ENCODE measurements around the gene SEC24A.
"Not testable (repeated sequence)": the region's sequence is repeated elsewhere in the genome, so short reads cannot be mapped to it uniquely, and the experiment has no call there.

SEC24A gene

GRCh38 chr5:134650660-134651059, 2.1 kb downstream of the SEC24A start:
- not testable (repeated sequence) for DNase-seq

GRCh38 chr5:134651531-134651930, 2.9 kb downstream of the SEC24A start:
- no peak for DNase-seq

- no peak for DNase-seq
Observed at GRCh38 chr5:134656690-134657089, 8.1 kb downstream of the SEC24A start.

- no peak for DNase-seq
Observed at GRCh38 chr5:134659456-134659855, 10.9 kb downstream of the SEC24A start.

- DNase-seq = no peak
Observed at GRCh38 chr5:134659922-134660321, 11.3 kb downstream of the SEC24A start.

- no peak for DNase-seq
Observed at GRCh38 chr5:134662971-134663370, 14.4 kb downstream of the SEC24A start.

GRCh38 chr5:134664448-134664847, 15.9 kb downstream of the SEC24A start:
- DNase-seq = no peak

- DNase-seq = not testable (repeated sequence)
Observed at GRCh38 chr5:134673546-134673945, 25.0 kb downstream of the SEC24A start.

GRCh38 chr5:134677357-134677756, 28.8 kb downstream of the SEC24A start:
- not testable (repeated sequence) for DNase-seq

- DNase-seq = not testable (repeated sequence)
Observed at GRCh38 chr5:134690144-134690543, 41.6 kb downstream of the SEC24A start.

- no peak for DNase-seq
Observed at GRCh38 chr5:134692722-134693121, 44.1 kb downstream of the SEC24A start.

GRCh38 chr5:134708301-134708700, 59.7 kb downstream of the SEC24A start:
- no peak for DNase-seq

GRCh38 chr5:134714120-134714519, 65.5 kb downstream of the SEC24A start:
- no peak for DNase-seq

GRCh38 chr5:134714541-134714940, 66.0 kb downstream of the SEC24A start:
- DNase-seq = no peak

GRCh38 chr5:134715466-134715865, 66.9 kb downstream of the SEC24A start:
- not testable (repeated sequence) for DNase-seq

- no peak for DNase-seq
Observed at GRCh38 chr5:134724872-134725271, 76.3 kb downstream of the SEC24A start.

- no peak for DNase-seq
Observed at GRCh38 chr5:134732819-134733218, 84.2 kb downstream of the SEC24A start.

GRCh38 chr5:134735243-134735642, 86.7 kb downstream of the SEC24A start:
- no peak for DNase-seq

- DNase-seq = no peak
Observed at GRCh38 chr5:134736173-134736812, 87.7 kb downstream of the SEC24A start.

GRCh38 chr5:134738133-134738962, 89.8 kb downstream of the SEC24A start, which contains the start of gene CAMLG:
CAMLG (plus strand) TSS chr5:134738548; CDS start chr5:134738621, 73 bp downstream.
- DNase-seq = peak; percentile 98

- DNase-seq = peak; percentile 49
Observed at GRCh38 chr5:134738963-134739661, 90.5 kb downstream of the SEC24A start.

GRCh38 chr5:134741052-134741451, 92.5 kb downstream of the SEC24A start:
- no peak for DNase-seq

- no peak for DNase-seq
Observed at GRCh38 chr5:134742134-134742533, 93.5 kb downstream of the SEC24A start.

- no peak for DNase-seq
Observed at GRCh38 chr5:134749415-134749814, 100.8 kb downstream of the SEC24A start.
